Myocyte (in vitro differentiated cells): ENCODE results near the gene PCIF1. TPM values are rescaled to one million over a fixed set of nuclear protein-coding genes. Genes with fewer than 3 reads are reported as not detected.
A peak's percentile ranks its signal among the peaks of the same experiment; 100 is the strongest.
"Not testable (repeated sequence)": the region's sequence is repeated elsewhere in the genome, so short reads cannot be mapped to it uniquely, and the experiment has no call there.

ENCODE experiments used
- DNase-seq: peaks from one replicate; pipeline ENCODE4 v3.0.0-alpha.2; 2012; ENCODE audit warnings: low read depth
- total RNA-seq: library from RNA; depleted of rRNA; stranded (reverse); fragments of >200 nt; gene quantifications from 2 replicates; pipeline ENCODE4 v1.2.3, GENCODE V29; 2014

Gene PCIF1
- total RNA-seq, 1 donor from 2014 or later: 16.0 TPM

GRCh38 chr20:45921337-45922189, 12.9 kb upstream of the PCIF1 start:
- no peak for DNase-seq

DNA sequence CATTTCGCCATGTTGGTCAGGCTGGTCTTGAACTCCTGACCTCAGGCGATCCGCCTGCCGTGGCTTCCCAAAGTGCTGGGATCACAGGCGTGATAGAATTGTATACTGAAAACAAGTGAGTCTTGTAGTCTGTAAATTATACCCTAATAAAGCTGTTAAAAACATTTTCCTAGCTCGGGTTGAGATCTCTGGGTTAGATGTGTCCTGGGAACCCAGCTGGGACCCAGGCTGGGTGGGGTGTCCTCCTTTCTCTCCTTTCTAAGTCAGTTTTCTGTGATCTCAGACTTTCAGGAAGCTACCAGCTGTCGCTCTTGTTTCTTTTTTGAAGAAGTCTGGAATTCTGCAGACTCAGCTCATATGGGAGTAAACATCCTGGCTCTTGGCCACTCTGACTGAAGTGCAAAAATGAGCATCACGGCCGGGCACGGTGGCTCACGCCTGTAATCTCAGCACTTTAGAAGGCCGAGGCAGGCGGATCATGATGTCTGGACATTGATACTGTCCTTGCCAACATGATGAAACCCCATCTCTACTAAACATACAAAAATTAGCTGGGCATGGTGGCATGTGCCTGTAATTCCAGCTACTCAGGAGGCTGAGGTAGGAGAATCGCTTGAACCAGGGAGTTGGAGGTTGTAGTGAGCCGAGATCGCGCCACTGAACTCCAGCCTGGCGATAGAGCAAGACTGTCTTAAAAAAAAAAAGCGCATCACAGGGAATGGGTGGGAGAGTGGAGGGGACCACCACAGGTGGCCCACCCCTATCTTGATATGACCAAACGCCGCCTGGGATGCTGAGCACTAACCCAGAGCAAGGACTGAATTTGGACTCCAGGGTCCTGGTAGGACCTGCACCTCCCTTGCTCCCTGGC, 9.9 kb upstream of the PCIF1 start:
- peak; percentile 87 for DNase-seq

DNA sequence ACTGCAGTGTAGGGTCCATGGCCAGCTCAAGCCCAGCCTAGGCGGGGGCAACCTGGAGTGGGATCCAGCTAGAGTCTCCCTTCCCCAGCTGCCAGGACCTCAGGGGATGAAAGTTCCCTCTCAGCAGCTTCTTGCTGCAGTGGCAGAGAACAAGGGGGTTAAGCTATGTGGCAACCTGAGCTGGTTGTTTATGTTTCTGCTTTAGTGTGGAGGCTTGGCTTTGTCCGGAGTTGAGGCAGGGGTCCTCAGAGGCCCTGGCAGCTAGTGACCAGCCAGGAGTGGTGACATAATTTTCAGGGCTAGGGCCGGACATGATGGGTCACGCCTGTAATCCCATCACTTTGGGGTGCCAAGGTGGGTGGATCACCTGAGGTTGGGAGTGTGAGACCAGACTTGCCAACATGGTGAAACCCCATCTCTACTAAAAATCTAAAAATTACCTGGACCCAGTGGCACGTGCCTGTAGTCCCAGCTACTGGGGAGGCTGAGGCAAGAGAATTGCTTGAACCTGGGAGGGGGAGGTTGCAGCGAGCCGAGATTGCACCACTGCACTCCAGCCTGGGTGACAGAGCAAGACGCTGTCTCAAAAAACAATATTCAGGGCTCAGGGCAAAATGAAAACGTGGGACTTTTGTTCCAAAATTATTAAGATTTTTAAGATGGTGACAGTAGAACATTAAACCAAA, 8.5 kb upstream of the PCIF1 start:
- DNase-seq: no peak

GRCh38 chr20:45926731-45927070, 7.8 kb upstream of the PCIF1 start:
- peak; percentile 71 for DNase-seq

DNA sequence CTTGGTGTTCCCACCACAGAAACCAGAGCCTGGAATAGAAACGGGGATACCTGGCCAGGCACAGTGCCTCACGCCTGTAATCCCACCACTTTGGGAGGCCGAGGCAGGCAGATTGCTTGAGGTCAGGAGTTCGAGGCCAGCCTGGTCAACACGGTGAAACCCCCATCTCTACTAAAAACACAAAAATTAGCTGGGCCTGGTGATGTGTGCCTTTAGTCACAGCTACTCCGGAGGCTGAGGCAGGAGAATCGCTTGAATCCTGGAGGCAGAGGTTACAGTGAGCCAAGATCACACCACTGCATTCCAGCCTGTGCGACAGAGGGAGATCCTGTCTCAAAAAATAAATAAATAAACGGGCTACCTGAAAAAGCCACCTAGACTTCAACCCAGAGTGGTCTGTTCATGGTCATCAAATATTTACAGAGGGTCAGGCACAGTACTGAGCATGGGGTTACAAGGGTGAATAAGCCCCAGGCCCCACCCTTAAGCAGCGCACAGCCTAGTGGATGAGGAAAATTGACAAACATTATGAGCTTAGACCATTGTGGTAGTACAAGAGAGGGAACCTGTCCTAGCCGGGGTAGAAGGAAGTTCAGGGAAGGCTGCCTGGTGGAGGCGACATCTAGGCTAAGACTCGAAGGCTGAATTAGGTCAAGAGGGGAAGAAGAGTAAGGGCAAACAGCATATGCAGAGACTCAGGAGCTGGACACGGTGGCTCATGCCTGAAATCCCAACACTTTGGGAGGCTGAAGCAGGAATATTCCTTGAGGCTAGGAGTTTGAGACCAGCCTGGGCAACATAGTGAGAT, 7.2 kb upstream of the PCIF1 start:
- no peak for DNase-seq

DNA sequence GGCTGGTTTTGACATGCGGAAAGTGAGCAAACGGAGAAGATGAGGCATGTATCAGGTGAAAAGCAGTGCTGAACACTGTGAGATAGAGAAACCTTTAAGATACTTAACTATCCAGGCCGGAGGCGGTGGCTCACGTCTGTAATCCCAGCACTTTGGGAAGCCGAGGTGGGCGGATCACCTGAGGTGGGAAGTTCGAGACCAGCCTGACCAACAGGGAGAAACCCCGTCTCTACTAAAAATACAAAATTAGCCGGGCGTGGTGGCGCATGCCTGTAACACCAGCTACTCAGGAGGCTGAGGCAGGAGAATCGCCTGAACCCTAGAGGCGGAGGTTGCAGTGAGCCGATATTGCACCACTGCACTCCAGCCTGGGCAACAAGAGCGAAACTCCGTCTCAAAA, 2.8 kb upstream of the PCIF1 start:
- not testable (repeated sequence) for DNase-seq

DNA sequence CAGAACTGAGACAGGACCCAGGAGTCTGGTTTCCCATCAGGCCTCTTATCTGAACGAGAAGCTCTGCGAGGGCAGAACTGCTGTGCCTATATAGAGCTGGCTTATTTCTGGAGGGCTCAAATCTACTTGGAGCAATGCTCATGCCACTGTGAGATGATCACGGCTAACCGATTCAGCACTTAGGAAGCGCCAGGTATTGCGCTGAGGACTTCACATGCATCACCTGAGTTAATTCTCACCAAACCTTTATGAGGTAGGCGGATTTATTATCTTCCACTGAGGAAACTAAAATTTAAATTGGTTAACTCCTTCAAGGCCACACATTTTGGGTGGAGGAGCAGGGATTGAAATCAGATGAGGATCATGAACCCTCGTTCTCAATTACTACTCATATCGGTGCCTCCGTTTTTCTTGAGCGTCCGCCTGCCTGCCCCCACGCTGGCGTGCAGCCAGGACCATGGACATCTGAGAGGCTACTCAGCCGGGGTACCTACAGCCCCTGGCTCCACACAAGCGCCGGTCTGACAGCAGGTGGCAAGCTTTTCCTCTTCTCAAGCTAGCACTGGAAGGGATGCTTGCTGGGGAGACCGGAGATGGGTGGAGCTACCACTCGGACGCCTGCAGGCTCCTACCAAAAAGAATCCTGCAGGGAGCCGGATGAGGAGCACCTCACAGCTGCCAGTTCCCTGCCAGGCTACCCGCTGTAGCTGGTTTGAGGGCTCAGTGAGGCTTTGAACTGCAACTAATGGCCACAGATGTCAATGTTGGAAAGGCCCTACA, 1.0 kb upstream of the PCIF1 start:
- DNase-seq: peak; percentile 90

- peak; percentile 61 for DNase-seq
Measured at GRCh38 chr20:45934046-45934585, 367 bp upstream of the PCIF1 start.

- peak; percentile 60 for DNase-seq
Measured at GRCh38 chr20:45935416-45936046, 1.0 kb downstream of the PCIF1 start.

DNA sequence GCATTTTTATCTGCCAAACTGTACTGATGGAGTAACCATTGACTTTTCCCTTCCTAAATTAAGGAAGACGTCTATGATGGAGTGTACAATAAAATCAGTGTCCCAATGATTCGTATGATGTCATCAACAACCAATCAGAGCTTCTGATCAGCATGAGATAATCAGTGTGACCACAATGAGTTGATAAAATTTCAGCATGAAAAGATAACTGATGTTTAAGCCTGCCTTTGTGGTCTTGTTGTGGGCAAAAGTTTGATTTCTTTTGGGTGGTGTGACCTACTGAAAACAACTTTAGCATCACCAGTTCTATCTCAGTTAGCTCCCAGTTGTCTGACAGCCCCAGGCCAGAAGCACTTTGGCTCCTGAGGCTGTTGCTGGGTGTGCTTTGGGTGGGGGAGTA, 3.3 kb downstream of the PCIF1 start:
- DNase-seq: no peak

GRCh38 chr20:45938727-45939438, 4.4 kb downstream of the PCIF1 start:
- DNase-seq: no peak

DNA sequence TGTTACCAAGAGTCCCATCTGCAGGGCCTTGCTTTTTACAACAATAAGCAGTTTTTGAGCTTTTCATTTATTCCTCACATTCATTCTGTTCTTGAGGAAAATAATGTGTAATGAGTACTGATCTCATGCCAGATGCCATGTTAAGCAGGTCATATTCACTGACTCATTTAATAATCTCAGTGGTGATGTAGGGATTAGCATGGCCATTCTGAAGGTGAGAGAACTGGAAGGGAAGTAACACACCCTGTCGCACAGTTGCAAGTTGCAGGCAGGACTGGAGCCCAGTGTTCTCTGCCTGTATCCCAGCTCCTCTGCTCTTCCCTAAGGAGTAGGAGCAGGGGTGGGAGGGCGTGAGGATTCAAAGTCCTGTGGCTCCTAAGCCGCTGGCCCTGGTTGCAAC, 5.6 kb downstream of the PCIF1 start:
- DNase-seq: no peak

GRCh38 chr20:45940469-45940868, 6.0 kb downstream of the PCIF1 start:
- DNase-seq: no peak

DNA sequence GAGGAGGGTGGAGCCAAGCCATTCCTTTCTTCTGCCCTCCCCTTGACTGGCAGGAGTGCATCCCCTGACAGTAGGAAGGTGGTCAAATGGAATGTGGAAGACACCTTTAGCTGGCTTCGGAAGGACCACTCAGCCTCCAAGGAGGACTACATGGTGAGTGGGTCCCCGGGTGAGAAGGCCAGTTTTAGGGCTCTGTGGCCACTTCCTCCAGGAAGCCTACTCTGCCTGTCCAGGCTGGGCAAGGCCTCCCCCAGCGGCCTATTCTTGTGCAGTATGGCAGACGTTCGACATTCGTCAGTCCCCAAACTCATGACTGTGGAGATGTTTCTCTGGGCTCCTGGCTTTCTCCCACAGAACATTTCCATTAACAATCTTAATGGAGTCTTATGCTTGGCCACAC, 9.1 kb downstream of the PCIF1 start:
- DNase-seq: no peak

GRCh38 chr20:45944151-45944964, 9.9 kb downstream of the PCIF1 start:
- DNase-seq: no peak

- no peak for DNase-seq
Measured at GRCh38 chr20:45944965-45945677, 10.6 kb downstream of the PCIF1 start.

DNA sequence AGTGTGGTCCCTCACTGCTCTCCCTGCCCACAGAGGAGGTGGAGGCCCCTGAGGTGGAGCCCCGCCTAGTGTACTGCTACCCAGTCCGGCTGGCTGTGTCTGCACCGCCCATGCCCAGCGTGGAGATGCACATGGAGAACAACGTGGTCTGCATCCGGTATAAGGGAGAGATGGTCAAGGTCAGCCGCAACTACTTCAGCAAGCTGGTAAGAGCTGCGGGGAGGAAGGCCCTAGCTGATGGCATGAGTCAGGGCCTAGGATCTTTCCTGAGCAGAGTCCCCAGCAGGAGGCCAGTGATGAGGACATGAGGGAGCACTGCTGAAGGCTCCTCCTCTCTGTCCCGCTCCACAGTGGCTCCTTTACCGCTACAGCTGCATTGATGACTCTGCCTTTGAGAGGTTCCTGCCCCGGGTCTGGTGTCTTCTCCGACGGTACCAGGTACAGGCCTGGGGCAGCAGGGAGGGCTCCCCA, 11.2 kb downstream of the PCIF1 start:
- no peak for DNase-seq
